ENCODE results near the gene ARHGAP10.

ARHGAP10 gene

GRCh38 chr4:148090503-148091476 is 358.9 kb downstream of the ARHGAP10 start:
- peaks cover 2 to 17% (median 8%) of the 10 kb centered on the region in 5 donors for H3K4me1 ChIP-seq (ENCODE audit: control insufficient read depth in 5 of 5, insufficient read depth in 5 of 5, low read length in 5 of 5)
- no peak overlapping the region for H3K4me3 ChIP-seq (ENCODE audit: low read depth in 1 of 5, low read length in 5 of 5)
- H3K27me3 ChIP-seq (ENCODE audit: control insufficient read depth in 5 of 5, insufficient read depth in 4 of 5, low read length in 5 of 5), result no peaks in the 10 kb centered on the region
- no peaks in the 10 kb centered on the region for H3K9me3 ChIP-seq (ENCODE audit: control insufficient read depth in 5 of 5, low read length in 5 of 5)
- H3K27ac ChIP-seq (ENCODE audit: low read depth, low read length), result no peak overlapping the region
- H3K36me3 ChIP-seq (ENCODE audit: control insufficient read depth in 5 of 5, insufficient read depth in 5 of 5, low read length in 5 of 5), result peaks cover 0 to 13% (median 3%) of the 10 kb centered on the region in 5 donors
- no peak overlapping the region for H3K9ac ChIP-seq (ENCODE audit: low read length in 5 of 5)

GRCh38 chr4:148091896-148092295 is 360.0 kb downstream of the ARHGAP10 start:
- H3K9me3 ChIP-seq (ENCODE audit: control insufficient read depth in 5 of 5, low read length in 5 of 5), result no peaks in the 10 kb centered on the region
- H3K4me3 ChIP-seq (ENCODE audit: low read depth in 1 of 5, low read length in 5 of 5), result no peak overlapping the region
- no peaks in the 10 kb centered on the region for H3K27me3 ChIP-seq (ENCODE audit: control insufficient read depth in 5 of 5, insufficient read depth in 4 of 5, low read length in 5 of 5)
- peaks cover 2 to 17% (median 8%) of the 10 kb centered on the region in 5 donors for H3K4me1 ChIP-seq (ENCODE audit: control insufficient read depth in 5 of 5, insufficient read depth in 5 of 5, low read length in 5 of 5)
- peaks cover 0 to 16% (median 3%) of the 10 kb centered on the region in 5 donors for H3K36me3 ChIP-seq (ENCODE audit: control insufficient read depth in 5 of 5, insufficient read depth in 5 of 5, low read length in 5 of 5)
- no peak overlapping the region for H3K9ac ChIP-seq (ENCODE audit: low read length in 5 of 5)
- H3K27ac ChIP-seq (ENCODE audit: low read depth, low read length), result no peak overlapping the region

GRCh38 chr4:148092316-148093014 is 360.6 kb downstream of the ARHGAP10 start:
- Histone ChIP-seq H3K9me3 (ENCODE audit: control insufficient read depth in 5 of 5, low read length in 5 of 5) (no peaks in the 10 kb centered on the region), H3K27me3 (ENCODE audit: control insufficient read depth in 5 of 5, insufficient read depth in 4 of 5, low read length in 5 of 5) (no peaks in the 10 kb centered on the region), H3K36me3 (ENCODE audit: control insufficient read depth in 5 of 5, insufficient read depth in 5 of 5, low read length in 5 of 5) (peaks cover 0 to 19% (median 3%) of the 10 kb centered on the region in 5 donors), H3K4me1 (ENCODE audit: control insufficient read depth in 5 of 5, insufficient read depth in 5 of 5, low read length in 5 of 5) (peaks cover 2 to 17% (median 8%) of the 10 kb centered on the region in 5 donors), H3K27ac (ENCODE audit: low read depth, low read length) (no peak overlapping the region), H3K4me3 (ENCODE audit: low read depth in 1 of 5, low read length in 5 of 5) (no peak overlapping the region), H3K9ac (ENCODE audit: low read length in 5 of 5) (no peak overlapping the region)

DNA sequence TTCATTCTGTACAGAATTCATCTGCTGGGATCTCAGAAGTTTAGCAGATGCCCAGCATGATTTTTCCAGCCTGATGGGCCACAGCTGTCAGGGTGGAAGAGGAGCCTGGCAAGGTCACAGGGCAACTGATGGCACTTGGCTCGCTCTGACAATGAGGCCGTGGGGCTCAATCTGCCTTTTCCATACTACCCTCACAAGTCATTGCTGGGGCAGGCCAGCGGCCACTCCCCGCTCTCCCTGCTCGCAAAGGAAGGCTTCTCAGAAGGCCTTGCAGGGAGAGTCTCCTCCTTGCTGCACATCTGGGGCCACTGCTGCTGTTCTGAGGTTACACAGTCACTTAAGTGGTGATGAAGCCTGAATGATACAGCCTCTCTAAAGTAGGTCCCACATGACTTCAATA is 361.2 kb downstream of the ARHGAP10 start:
- Histone ChIP-seq H3K27me3 (ENCODE audit: control insufficient read depth in 5 of 5, insufficient read depth in 4 of 5, low read length in 5 of 5) (no peaks in the 10 kb centered on the region), H3K36me3 (ENCODE audit: control insufficient read depth in 5 of 5, insufficient read depth in 5 of 5, low read length in 5 of 5) (peaks cover 3 to 19% (median 5%) of the 10 kb centered on the region in 5 donors), H3K27ac (ENCODE audit: low read depth, low read length) (no peak overlapping the region), H3K4me3 (ENCODE audit: low read depth in 1 of 5, low read length in 5 of 5) (no peak overlapping the region), H3K9me3 (ENCODE audit: control insufficient read depth in 5 of 5, low read length in 5 of 5) (no peaks in the 10 kb centered on the region), H3K9ac (ENCODE audit: low read length in 5 of 5) (no peak overlapping the region), H3K4me1 (ENCODE audit: control insufficient read depth in 5 of 5, insufficient read depth in 5 of 5, low read length in 5 of 5) (peaks cover 2 to 17% (median 8%) of the 10 kb centered on the region in 5 donors)

DNA sequence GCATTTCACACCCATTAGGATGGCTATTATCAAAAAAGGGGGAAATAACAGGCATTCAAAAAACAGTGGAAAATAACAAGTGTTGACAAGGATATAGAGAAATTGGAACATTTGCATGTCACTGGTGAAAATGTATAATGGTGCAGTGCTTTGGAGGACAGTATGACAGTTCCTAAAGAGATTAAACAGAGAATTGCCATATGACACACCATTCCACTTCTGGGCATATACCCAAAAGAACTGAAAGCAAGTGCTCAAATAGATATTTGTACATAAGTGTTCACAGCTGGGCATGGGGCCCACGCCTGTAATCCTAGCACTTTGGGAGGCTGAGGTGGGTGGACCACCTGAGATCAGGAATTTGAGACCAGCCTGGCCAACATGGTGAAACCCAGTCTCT is 362.3 kb downstream of the ARHGAP10 start:
- no peaks in the 10 kb centered on the region for H3K27me3 ChIP-seq (ENCODE audit: control insufficient read depth in 5 of 5, insufficient read depth in 4 of 5, low read length in 5 of 5)
- no peaks in the 10 kb centered on the region for H3K9me3 ChIP-seq (ENCODE audit: control insufficient read depth in 5 of 5, low read length in 5 of 5)
- no peak overlapping the region for H3K27ac ChIP-seq (ENCODE audit: low read depth, low read length)
- no peak overlapping the region for H3K9ac ChIP-seq (ENCODE audit: low read length in 5 of 5)
- H3K4me3 ChIP-seq (ENCODE audit: low read depth in 1 of 5, low read length in 5 of 5), result no peak overlapping the region
- peaks cover 2 to 17% (median 8%) of the 10 kb centered on the region in 5 donors for H3K4me1 ChIP-seq (ENCODE audit: control insufficient read depth in 5 of 5, insufficient read depth in 5 of 5, low read length in 5 of 5)
- H3K36me3 ChIP-seq (ENCODE audit: control insufficient read depth in 5 of 5, insufficient read depth in 5 of 5, low read length in 5 of 5), result peaks cover 7 to 19% (median 8%) of the 10 kb centered on the region in 5 donors

DNA sequence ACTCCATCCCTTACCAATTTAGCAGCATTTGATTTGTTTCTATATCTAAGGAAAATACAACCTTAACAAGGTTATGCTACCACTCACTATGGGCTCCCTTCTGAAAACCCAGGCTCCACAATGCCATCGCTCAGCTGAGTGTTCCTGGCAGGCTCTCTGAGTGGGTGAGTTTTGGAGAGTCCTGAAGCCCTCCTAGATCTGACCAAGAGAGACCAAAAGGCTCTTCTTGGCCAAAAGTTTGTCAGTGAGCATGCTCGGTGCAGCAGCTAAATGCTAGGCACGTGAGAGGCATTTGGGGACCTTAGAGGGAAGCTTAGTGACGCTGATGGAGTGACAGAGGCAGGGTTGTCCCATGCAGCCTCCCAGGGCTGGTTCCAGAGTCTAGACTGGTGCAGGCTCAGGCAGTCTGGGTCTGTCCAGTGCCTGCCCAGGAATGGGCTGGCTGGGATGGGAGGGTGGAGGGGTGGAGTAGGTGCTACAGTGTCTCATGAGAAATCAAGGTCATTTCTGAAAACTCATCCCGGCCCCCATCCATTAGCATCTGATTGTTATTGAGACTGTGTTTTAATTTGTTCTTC is 363.5 kb downstream of the ARHGAP10 start:
- Histone ChIP-seq H3K4me1 (ENCODE audit: control insufficient read depth in 5 of 5, insufficient read depth in 5 of 5, low read length in 5 of 5) (peaks cover 2 to 17% (median 8%) of the 10 kb centered on the region in 5 donors), H3K9me3 (ENCODE audit: control insufficient read depth in 5 of 5, low read length in 5 of 5) (no peaks in the 10 kb centered on the region), H3K36me3 (ENCODE audit: control insufficient read depth in 5 of 5, insufficient read depth in 5 of 5, low read length in 5 of 5) (peaks cover 7 to 15% (median 8%) of the 10 kb centered on the region in 5 donors), H3K9ac (ENCODE audit: low read length in 5 of 5) (no peak overlapping the region), H3K4me3 (ENCODE audit: low read depth in 1 of 5, low read length in 5 of 5) (no peak overlapping the region), H3K27me3 (ENCODE audit: control insufficient read depth in 5 of 5, insufficient read depth in 4 of 5, low read length in 5 of 5) (no peaks in the 10 kb centered on the region), H3K27ac (ENCODE audit: low read depth, low read length) (no peak overlapping the region)

DNA sequence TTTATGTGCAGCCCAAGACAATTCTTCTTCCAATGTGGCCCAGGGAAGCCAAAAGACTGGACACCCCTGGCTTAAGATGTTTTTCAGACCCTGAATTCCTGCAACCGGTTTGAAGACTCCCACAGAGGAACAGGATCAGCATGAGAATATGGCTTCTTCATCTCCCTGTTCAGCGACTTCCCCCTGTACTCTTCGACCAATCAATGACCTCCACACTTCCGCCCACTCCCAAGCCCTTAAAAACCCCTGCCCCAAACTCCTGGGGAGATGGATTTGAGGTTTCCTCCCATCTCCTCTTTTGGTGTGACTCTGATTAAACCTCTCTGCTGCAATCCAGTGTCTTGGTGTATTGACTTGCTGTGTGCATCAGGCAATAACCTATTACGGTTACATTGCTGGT is 365.9 kb downstream of the ARHGAP10 start:
- no peak overlapping the region for H3K9ac ChIP-seq (ENCODE audit: low read length in 5 of 5)
- no peaks in the 10 kb centered on the region for H3K4me1 ChIP-seq (ENCODE audit: control insufficient read depth in 5 of 5, insufficient read depth in 5 of 5, low read length in 5 of 5)
- no peak overlapping the region for H3K27ac ChIP-seq (ENCODE audit: low read depth, low read length)
- no peaks in the 10 kb centered on the region for H3K27me3 ChIP-seq (ENCODE audit: control insufficient read depth in 5 of 5, insufficient read depth in 4 of 5, low read length in 5 of 5)
- H3K36me3 ChIP-seq (ENCODE audit: control insufficient read depth in 5 of 5, insufficient read depth in 5 of 5, low read length in 5 of 5), result peaks cover 0 to 15% (median 12%) of the 10 kb centered on the region in 5 donors
- H3K4me3 ChIP-seq (ENCODE audit: low read depth in 1 of 5, low read length in 5 of 5), result no peak overlapping the region
- H3K9me3 ChIP-seq (ENCODE audit: control insufficient read depth in 5 of 5, low read length in 5 of 5), result no peaks in the 10 kb centered on the region

- Histone ChIP-seq H3K4me3 (ENCODE audit: low read depth in 1 of 5, low read length in 5 of 5) (no peak overlapping the region), H3K27me3 (ENCODE audit: control insufficient read depth in 5 of 5, insufficient read depth in 4 of 5, low read length in 5 of 5) (no peaks in the 10 kb centered on the region), H3K9me3 (ENCODE audit: control insufficient read depth in 5 of 5, low read length in 5 of 5) (no peaks in the 10 kb centered on the region), H3K36me3 (ENCODE audit: control insufficient read depth in 5 of 5, insufficient read depth in 5 of 5, low read length in 5 of 5) (peaks cover 2 to 21% (median 18%) of the 10 kb centered on the region in 5 donors), H3K9ac (ENCODE audit: low read length in 5 of 5) (no peak overlapping the region), H3K4me1 (ENCODE audit: control insufficient read depth in 5 of 5, insufficient read depth in 5 of 5, low read length in 5 of 5) (no peaks in the 10 kb centered on the region), H3K27ac (ENCODE audit: low read depth, low read length) (no peak overlapping the region)
These were observed 369.3 kb downstream of the ARHGAP10 start for GRCh38 chr4:148101235-148101634.

- H3K27me3 ChIP-seq (ENCODE audit: control insufficient read depth in 5 of 5, insufficient read depth in 4 of 5, low read length in 5 of 5), result no peaks in the 10 kb centered on the region
- H3K9ac ChIP-seq (ENCODE audit: low read length in 5 of 5), result no peak overlapping the region
- no peak overlapping the region for H3K27ac ChIP-seq (ENCODE audit: low read depth, low read length)
- no peaks in the 10 kb centered on the region for H3K4me1 ChIP-seq (ENCODE audit: control insufficient read depth in 5 of 5, insufficient read depth in 5 of 5, low read length in 5 of 5)
- no peak overlapping the region for H3K4me3 ChIP-seq (ENCODE audit: low read depth in 1 of 5, low read length in 5 of 5)
- H3K36me3 ChIP-seq (ENCODE audit: control insufficient read depth in 5 of 5, insufficient read depth in 5 of 5, low read length in 5 of 5), result peaks cover 2 to 24% (median 16%) of the 10 kb centered on the region in 5 donors
- no peaks in the 10 kb centered on the region for H3K9me3 ChIP-seq (ENCODE audit: control insufficient read depth in 5 of 5, low read length in 5 of 5)
These were observed 369.9 kb downstream of the ARHGAP10 start for GRCh38 chr4:148101790-148102189.

Measured in subcutaneous abdominal adipose tissue (tissue), 5 donors.